Lower leg skin (tissue), 4 donors: ENCODE measurements around the gene SLC39A9. TPM values are rescaled to one million over a fixed set of nuclear protein-coding genes. Genes with fewer than 3 reads are reported as not detected.

ENCODE experiments used
- DNase-seq, 2 donors: peaks; one replicate each; pipeline ENCODE4 v3.0.0-alpha.2; 2019; ENCODE audit warnings: low spot score in 2 of 2
- H3K4me3 ChIP-seq: fragments of 200-600 bp; sonication (generic); 2 replicates; pipeline ENCODE4 v1.5.1; 2017; ENCODE audit warnings: mild to moderate bottlenecking, low read depth; ENCODE audit not compliant: poor library complexity, severe bottlenecking
- CTCF ChIP-seq, 3 donors: fragments of 450-650 bp; IDR thresholded peaks; one replicate each; pipeline ENCODE4 v1.5.1; 2016; ENCODE audit warnings: antibody characterized with exemption in 3 of 3, mild to moderate bottlenecking in 3 of 3, moderate library complexity in 2 of 3
- POLR2A ChIP-seq, 2 donors: fragments of 450-650 bp; IDR thresholded peaks; one replicate each; pipeline ENCODE4 v1.6.1; 2016 to 2017; ENCODE audit warnings: antibody characterized with exemption in 2 of 2, mild to moderate bottlenecking in 1 of 2, moderate library complexity in 1 of 2
- WGBS, 2 donors: methylation state at CpG; one replicate each; pipeline ENCODE4 v1.1.5; 2018; 5-methylcytosine and 5-hydroxymethylcytosine counted together
- intact Hi-C: fragments of 100-400 bp; cut with DNase I; formaldehyde crosslinking; loops from one replicate; pipeline ENCODE4 v1.15.0; 2023; ENCODE audit warnings: low total_unique reads
- total RNA-seq, 4 donors: library from RNA; depleted of rRNA; stranded (reverse); fragments of >200 nt; gene quantifications; one replicate each; pipeline ENCODE4 v1.1.0, GENCODE V29; 2016

The SLC39A9 gene
- total RNA-seq, 4 donors from 2014 or later = 33.1 to 68.2 (median 49.0) TPM

- no peak overlapping the region for H3K4me3 ChIP-seq
- intact Hi-C loops = no loop called here
- no peak for DNase-seq
- WGBS, 2 donors = 77 to 89% methylated on average over 5 of the region's 5 CpGs
- TF ChIP-seq CTCF (IDR thresholded peaks at IDR 0.05) (no peak), POLR2A (IDR thresholded peaks at IDR 0.05) (no peak)
Measured at GRCh38 chr14:69481815-69482568, 83.5 kb downstream of the SLC39A9 start.

GRCh38 chr14:69483765-69484443, 85.4 kb downstream of the SLC39A9 start:
- no peak for TF ChIP-seq POLR2A (IDR thresholded peaks at IDR 0.05)
- TF ChIP-seq CTCF (IDR thresholded peaks at IDR 0.05) = no peak
- WGBS, 2 donors = 1 to 2% methylated on average over 42 to 45 of the region's 54 CpGs
- H3K4me3 ChIP-seq = peak overlapping the region; percentile 6
- no peak for DNase-seq
- intact Hi-C loops = no loop called here

GRCh38 chr14:69484444-69485314, 86.2 kb downstream of the SLC39A9 start, which contains the start of gene PLEKHD1:
PLEKHD1 (plus strand) TSS chr14:69484728; CDS start chr14:69484966, 238 bp downstream.
- intact Hi-C loops = no loop called here
- no peak for DNase-seq
- WGBS, 2 donors = 6 to 11% methylated on average over 43 to 55 of the region's 86 CpGs
- TF ChIP-seq CTCF (IDR thresholded peaks at IDR 0.05) = no peak
- no peak for TF ChIP-seq POLR2A (IDR thresholded peaks at IDR 0.05)
- peak within 1 kb of the TSS; percentile 6 for H3K4me3 ChIP-seq

- intact Hi-C loops = no loop called here
- no peak for DNase-seq
- WGBS, 2 donors = 68 to 75% methylated on average over 9 to 11 of the region's 11 CpGs
- no peak for TF ChIP-seq CTCF (IDR thresholded peaks at IDR 0.05)
- TF ChIP-seq POLR2A (IDR thresholded peaks at IDR 0.05) = no peak
- no peak overlapping the region for H3K4me3 ChIP-seq
Measured at GRCh38 chr14:69485315-69485660, 86.8 kb downstream of the SLC39A9 start.

GRCh38 chr14:69485701-69486100, 87.2 kb downstream of the SLC39A9 start:
- TF ChIP-seq CTCF (IDR thresholded peaks at IDR 0.05) = no peak
- TF ChIP-seq POLR2A (IDR thresholded peaks at IDR 0.05) = no peak
- intact Hi-C loops = no loop called here
- no peak overlapping the region for H3K4me3 ChIP-seq
- 83 to 87% methylated on average over 6 of the region's 6 CpGs for WGBS, 2 donors
- DNase-seq = no peak
